T-helper 17 cell (primary cell): ENCODE results near the gene THADA. TPM values are rescaled to one million over a fixed set of nuclear protein-coding genes. Genes with fewer than 3 reads are reported as not detected.
"Not testable (repeated sequence)": the region's sequence is repeated elsewhere in the genome, so short reads cannot be mapped to it uniquely, and the experiment has no call there.

Experiments used
- ATAC-seq: fragments of 150-1000 bp; cut with Tn5 transposase; 2 replicates; pipeline ENCODE4 v1.10.0; 2021; ENCODE audit warnings: mild to moderate bottlenecking, moderate library complexity
- DNase-seq, 3 donors: peaks; one replicate each; pipeline versions ENCODE4 v3.0.0 to v3.0.0-alpha.2; 2020 to 2021
- H3K9me3 ChIP-seq: one replicate; pipeline ENCODE4 v1.7.0; 2013; ENCODE audit warnings: low read length, mild to moderate bottlenecking; ENCODE audit not compliant: control insufficient read depth, poor library complexity, severe bottlenecking
- H3K27ac Mint-ChIP-seq: one replicate; pipeline ENCODE4 v1.8.0; 2022; ENCODE audit warnings: mild to moderate bottlenecking, moderate library complexity, mixed read lengths
- H3K27me3 Mint-ChIP-seq: one replicate; pipeline ENCODE4 v1.8.0; 2022; ENCODE audit warnings: mixed read lengths
- H3K36me3 Mint-ChIP-seq: one replicate; pipeline ENCODE4 v1.8.0; 2022; ENCODE audit warnings: low read depth, mixed read lengths
- H3K4me1 Mint-ChIP-seq: one replicate; pipeline ENCODE4 v1.8.0; 2022; ENCODE audit warnings: mild to moderate bottlenecking, mixed read lengths
- H3K4me3 Mint-ChIP-seq: one replicate; pipeline ENCODE4 v1.8.0; 2022; ENCODE audit warnings: mild to moderate bottlenecking, moderate library complexity, mixed read lengths
- total RNA-seq, 4 donors: library from RNA in 2 of 4; stranded (reverse) in 2 of 4; gene quantifications; one replicate each; pipeline ENCODE4 v1.2.3 and lab custom pipeline; 2022 to 2026

THADA gene
- total RNA-seq, 2 donors from 2014 or later = 40.1 to 41.0 TPM

DNA sequence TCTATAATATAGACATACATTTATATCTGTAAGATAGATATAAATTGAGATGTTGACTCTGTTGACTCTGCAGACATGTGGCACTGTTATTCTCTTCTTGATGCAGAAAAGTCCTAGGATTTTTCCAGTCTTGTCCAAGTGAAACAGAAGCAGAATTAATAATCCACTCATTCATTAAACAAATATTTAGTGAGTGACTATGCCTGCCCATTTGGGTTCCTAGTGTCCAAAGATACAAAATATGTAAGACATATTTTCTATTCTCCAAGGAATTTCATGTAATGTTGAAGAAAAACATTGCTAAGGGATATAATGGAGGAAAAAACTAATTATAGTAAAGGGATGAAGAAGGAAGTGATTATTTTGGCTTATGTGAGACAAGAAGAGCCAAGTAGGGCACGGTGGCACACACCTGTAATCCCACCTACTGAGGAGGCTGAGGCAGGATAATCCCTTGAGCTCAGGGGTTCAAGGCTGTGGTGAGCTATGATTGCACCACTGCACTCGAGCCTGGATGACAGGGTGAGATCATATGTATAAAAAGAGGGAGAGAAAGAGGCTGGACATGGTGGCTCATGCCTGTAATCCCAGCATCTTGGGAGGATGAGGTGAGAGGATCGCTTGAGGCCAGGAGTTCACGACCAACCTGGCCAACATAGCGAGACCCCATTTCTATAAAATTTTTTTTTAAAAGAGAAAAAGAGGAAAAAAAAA lies 21.3 kb upstream of the THADA start:
- Mint-ChIP-seq H3K4me1 (peaks cover 4% of the 10 kb centered on the region), H3K27me3 (peaks cover 21% of the 10 kb centered on the region), H3K36me3 (peaks cover 2% of the 10 kb centered on the region), H3K4me3 (no peak overlapping the region), H3K27ac (no peak overlapping the region)
- DNase-seq (no peak), ATAC-seq (no peak)
- no peaks in the 10 kb centered on the region for H3K9me3 ChIP-seq

DNA sequence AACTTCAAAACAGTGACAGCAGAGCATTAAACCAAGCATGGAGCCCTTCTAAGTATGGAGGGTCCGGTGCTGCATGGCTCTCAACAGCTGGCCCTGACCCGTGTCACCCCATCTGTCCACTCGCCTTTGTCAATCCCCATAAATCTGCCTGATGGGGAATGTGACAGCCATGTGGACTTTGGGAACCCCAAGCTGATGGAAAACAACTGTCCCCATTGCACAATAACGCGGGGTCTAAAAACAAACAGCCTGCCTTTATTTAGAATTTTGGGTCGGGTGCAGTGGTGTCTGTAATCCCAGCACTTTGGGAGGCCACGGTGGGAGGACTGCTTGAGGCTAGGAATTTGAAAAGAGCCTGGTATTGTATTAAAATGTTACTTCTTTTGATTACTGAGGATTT lies 17.1 kb upstream of the THADA start:
- Mint-ChIP-seq H3K27ac (no peak overlapping the region), H3K27me3 (peaks cover 20% of the 10 kb centered on the region), H3K4me3 (no peak overlapping the region), H3K4me1 (peaks cover 10% of the 10 kb centered on the region), H3K36me3 (no peaks in the 10 kb centered on the region)
- ATAC-seq (no peak), DNase-seq (no peak)
- no peaks in the 10 kb centered on the region for H3K9me3 ChIP-seq

DNA sequence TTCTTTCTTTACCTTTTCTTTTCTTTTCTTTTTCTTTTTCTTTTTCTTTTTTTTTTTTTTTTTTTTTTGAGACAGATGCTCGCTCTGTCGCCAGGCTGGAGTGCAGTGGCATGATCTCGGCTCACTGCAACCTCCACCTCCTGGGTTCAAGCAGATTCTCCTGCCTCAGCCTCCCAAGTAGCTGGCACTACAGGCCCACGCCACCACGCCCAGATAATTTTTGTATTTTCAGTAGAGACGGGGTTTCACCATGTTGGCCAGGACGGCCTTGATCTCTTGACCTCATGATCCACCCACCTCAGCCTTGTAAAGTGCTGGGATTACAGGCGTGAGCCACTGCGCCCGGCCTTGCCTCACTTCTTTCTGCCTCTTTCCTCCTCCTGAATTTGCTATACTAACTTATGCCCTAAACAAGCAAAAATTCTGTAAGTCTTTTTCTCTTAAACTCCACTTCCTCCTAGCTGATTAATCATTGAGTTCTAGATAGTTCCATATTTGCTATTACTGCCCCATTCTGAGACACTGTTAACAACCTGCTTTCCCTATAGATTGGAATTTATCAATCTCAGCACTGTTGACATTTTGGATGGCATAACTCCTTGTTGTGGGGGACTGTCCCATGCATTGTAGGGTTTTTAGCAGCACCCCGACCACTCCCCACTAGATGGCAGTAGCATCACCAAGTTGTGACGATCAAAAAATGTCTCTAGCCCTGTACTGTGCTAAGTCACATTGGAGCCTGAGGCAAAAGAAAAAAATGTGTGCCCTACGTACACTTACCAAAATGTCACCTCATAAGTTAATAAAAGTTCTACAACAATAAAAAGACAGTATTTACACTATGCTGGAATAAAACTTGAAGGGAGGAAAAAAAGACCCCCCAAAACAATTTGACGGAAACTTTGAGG lies 16.4 kb upstream of the THADA start:
- Mint-ChIP-seq H3K36me3 (no peaks in the 10 kb centered on the region), H3K27ac (peak overlapping the region; percentile 24), H3K4me1 (peaks cover 10% of the 10 kb centered on the region), H3K4me3 (no peak overlapping the region), H3K27me3 (peaks cover 16% of the 10 kb centered on the region)
- DNase-seq (peak; percentile 36 to 63 (median 40)), ATAC-seq (peak; percentile 99)
- no peaks in the 10 kb centered on the region for H3K9me3 ChIP-seq

DNA sequence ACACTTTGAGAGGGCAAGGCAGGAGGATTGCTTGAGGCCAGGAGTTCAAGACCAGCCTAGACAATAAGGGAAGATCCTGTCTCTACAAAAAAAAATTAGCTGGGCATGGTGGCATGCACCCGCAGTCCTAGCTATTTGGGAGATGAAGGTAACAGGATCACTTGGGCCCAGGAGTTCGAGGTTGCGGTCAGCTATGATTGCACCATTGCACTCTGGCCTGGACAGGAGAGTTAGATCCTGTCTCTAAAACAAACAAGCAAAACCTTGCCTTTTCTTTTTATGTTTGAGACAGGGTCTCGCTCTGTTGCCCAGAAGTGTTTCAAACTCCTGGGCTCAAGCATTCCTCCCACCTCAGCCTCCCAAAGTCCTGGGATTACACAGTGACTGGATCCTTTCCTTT lies 14.5 kb upstream of the THADA start:
- no peak overlapping the region for H3K4me3 Mint-ChIP-seq
- no peaks in the 10 kb centered on the region for H3K36me3 Mint-ChIP-seq
- H3K9me3 ChIP-seq = no peaks in the 10 kb centered on the region
- peaks cover 10% of the 10 kb centered on the region for H3K4me1 Mint-ChIP-seq
- no peak overlapping the region for H3K27ac Mint-ChIP-seq
- peaks cover 11% of the 10 kb centered on the region for H3K27me3 Mint-ChIP-seq
- DNase-seq (no peak), ATAC-seq (no peak)

DNA sequence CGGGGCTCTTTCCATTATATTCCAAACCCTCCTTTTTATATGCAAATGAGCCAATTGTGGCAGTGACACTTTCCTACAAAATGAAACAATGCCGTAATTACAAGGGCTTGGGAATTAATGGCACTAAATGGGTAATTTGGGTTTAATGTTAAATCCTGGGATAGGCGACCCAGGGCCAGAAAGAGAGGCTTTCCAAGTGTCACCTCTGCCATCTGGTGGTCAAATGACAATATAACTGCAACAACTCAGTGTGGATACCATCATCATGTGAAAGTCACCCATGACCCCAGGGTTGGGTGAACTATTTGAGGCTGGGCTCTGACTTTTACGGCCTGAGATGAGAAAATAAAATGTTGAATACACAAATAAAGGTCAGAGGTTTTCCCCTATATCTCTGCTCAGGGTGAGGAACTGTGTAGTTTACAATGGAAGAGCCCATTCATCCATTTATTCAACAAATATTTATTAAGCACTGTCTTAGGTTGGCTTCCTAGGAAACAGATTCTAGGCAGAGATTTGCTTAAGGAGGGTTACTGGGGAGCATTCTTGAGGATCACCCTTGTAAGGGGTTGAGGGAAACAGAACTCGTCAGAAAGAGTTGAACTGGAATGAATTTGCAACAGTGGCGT lies 13.6 kb upstream of the THADA start:
- H3K36me3 Mint-ChIP-seq = no peaks in the 10 kb centered on the region
- H3K9me3 ChIP-seq = no peaks in the 10 kb centered on the region
- H3K27me3 Mint-ChIP-seq = peaks cover 11% of the 10 kb centered on the region
- ATAC-seq (peak; percentile 59), DNase-seq (peak in 1 of 3 donors; percentile 7)
- no peak overlapping the region for H3K4me3 Mint-ChIP-seq
- H3K27ac Mint-ChIP-seq = no peak overlapping the region
- peaks cover 14% of the 10 kb centered on the region for H3K4me1 Mint-ChIP-seq

GRCh38 chr2:43605851-43606250 lies 10.0 kb upstream of the THADA start:
- H3K4me1 Mint-ChIP-seq = peaks cover 10% of the 10 kb centered on the region
- no peaks in the 10 kb centered on the region for H3K36me3 Mint-ChIP-seq

GRCh38 chr2:43605079-43605655 lies 9.3 kb upstream of the THADA start:
- no peaks in the 10 kb centered on the region for H3K9me3 ChIP-seq
- Mint-ChIP-seq H3K36me3 (no peaks in the 10 kb centered on the region), H3K4me3 (peak overlapping the region; percentile 65), H3K27me3 (peaks cover 6% of the 10 kb centered on the region), H3K27ac (peak overlapping the region; percentile 53), H3K4me1 (peaks cover 10% of the 10 kb centered on the region)
- DNase-seq (no peak), ATAC-seq (peak; percentile 78)

More at GRCh38 chr2:43605851-43606250, 10.0 kb upstream of the THADA start:
- no peaks in the 10 kb centered on the region for H3K9me3 ChIP-seq
- H3K27ac Mint-ChIP-seq = no peak overlapping the region
- no peak overlapping the region for H3K4me3 Mint-ChIP-seq
- ATAC-seq = no peak
- peaks cover 5% of the 10 kb centered on the region for H3K27me3 Mint-ChIP-seq
- DNase-seq = no peak

DNA sequence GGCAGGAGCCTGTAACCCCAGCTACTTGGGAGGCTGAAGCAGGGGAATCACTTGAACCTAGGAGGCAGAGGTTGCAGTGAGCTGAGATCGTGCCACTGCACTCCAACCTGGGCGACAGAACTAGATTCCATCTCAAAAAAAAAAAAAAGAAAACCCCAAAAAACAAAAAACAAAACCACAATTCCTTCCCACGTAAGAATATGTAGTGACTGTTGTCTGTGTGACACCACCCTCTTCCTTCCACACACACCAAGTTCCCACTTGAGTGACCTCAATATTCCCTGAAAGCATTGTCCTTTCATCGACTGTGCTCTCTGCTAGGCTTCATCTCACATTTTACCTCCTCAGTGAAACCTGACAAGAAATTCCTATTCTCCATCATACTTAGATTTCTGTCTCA lies 8.8 kb upstream of the THADA start:
- Mint-ChIP-seq H3K36me3 (no peaks in the 10 kb centered on the region), H3K27me3 (peaks cover 11% of the 10 kb centered on the region), H3K4me1 (peaks cover 11% of the 10 kb centered on the region), H3K4me3 (peak overlapping the region; percentile 65), H3K27ac (peak overlapping the region; percentile 53)
- ATAC-seq (peak; percentile 53), DNase-seq (no peak)
- no peaks in the 10 kb centered on the region for H3K9me3 ChIP-seq

GRCh38 chr2:43600596-43600995 lies 4.8 kb upstream of the THADA start:
- not testable (repeated sequence) for H3K4me3 Mint-ChIP-seq

GRCh38 chr2:43594875-43595274 lies 963 bp downstream of the THADA start:
- Mint-ChIP-seq H3K27ac (peak overlapping the region; percentile 97), H3K36me3 (peaks cover 3% of the 10 kb centered on the region), H3K27me3 (peaks cover 21% of the 10 kb centered on the region), H3K4me1 (peaks cover 21% of the 10 kb centered on the region), H3K4me3 (peak overlapping the region; percentile 93)
- no peaks in the 10 kb centered on the region for H3K9me3 ChIP-seq
- ATAC-seq (no peak), DNase-seq (no peak)

More at GRCh38 chr2:43600596-43600995, 4.8 kb upstream of the THADA start:
- DNase-seq, ATAC-seq, H3K27ac Mint-ChIP-seq, H3K36me3 Mint-ChIP-seq, H3K9me3 ChIP-seq: not testable (repeated sequence)
- Mint-ChIP-seq H3K27me3 (peaks cover 25% of the 10 kb centered on the region), H3K4me1 (peaks cover 11% of the 10 kb centered on the region)

DNA sequence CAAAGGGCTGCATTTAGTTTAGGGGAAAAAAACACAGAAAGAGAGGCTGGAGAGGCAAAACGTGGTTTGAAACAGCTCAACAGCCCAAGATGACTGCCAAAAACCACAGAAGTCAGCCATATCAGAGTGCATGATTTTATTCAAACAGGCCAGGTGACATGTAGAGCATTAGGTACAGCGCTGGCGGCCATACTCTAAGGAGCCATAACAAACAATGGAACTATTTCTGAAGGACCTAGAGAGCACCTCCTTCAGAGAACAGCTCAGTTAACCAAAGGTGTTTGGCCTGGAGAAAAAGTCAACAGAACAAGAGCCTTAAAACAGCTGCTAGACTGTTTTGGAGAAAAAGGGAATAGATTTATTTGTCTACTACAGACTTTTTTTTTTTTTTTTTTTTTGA lies 2.6 kb downstream of the THADA start:
- ATAC-seq = no peak
- H3K4me3 Mint-ChIP-seq = no peak overlapping the region

DNA sequence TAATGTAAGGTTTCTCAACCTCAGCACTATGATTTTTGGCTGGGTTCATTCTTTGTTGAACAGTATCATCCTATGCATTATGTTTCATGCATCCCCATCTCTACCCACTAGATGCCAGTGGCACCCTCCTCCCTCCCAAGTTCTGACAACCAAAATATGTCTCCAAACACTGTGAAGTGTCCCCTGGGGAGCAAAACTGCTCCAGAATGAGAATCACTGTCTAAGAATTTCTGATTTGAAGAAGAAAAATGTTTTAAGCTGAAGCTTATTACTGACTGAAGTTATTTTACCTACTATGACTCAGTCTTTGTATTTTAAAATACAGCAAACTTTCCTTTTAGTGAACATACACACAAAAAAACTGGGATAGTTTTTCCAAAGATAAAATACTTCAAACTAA lies 3.4 kb downstream of the THADA start:
- peaks cover 3% of the 10 kb centered on the region for H3K36me3 Mint-ChIP-seq
- no peaks in the 10 kb centered on the region for H3K9me3 ChIP-seq
- peaks cover 20% of the 10 kb centered on the region for H3K4me1 Mint-ChIP-seq
- H3K27me3 Mint-ChIP-seq = no peaks in the 10 kb centered on the region
- DNase-seq (no peak), ATAC-seq (no peak)
- H3K4me3 Mint-ChIP-seq = no peak overlapping the region
- H3K27ac Mint-ChIP-seq = no peak overlapping the region

More for the DNA sequence above, 2.6 kb downstream of the THADA start:
- DNase-seq = no peak
- peaks cover 3% of the 10 kb centered on the region for H3K36me3 Mint-ChIP-seq
- no peak overlapping the region for H3K27ac Mint-ChIP-seq
- H3K9me3 ChIP-seq = no peaks in the 10 kb centered on the region
- H3K4me1 Mint-ChIP-seq = peaks cover 20% of the 10 kb centered on the region
- H3K27me3 Mint-ChIP-seq = peaks cover 5% of the 10 kb centered on the region

- H3K4me1 Mint-ChIP-seq = peaks cover 20% of the 10 kb centered on the region
- no peak overlapping the region for H3K4me3 Mint-ChIP-seq
- ATAC-seq (no peak), DNase-seq (no peak)
- no peaks in the 10 kb centered on the region for H3K9me3 ChIP-seq
- H3K27ac Mint-ChIP-seq = peak overlapping the region; percentile 73
- no peaks in the 10 kb centered on the region for H3K27me3 Mint-ChIP-seq
- H3K36me3 Mint-ChIP-seq = peaks cover 21% of the 10 kb centered on the region
Observed at GRCh38 chr2:43585708-43586107, 10.1 kb downstream of the THADA start.
